ENCODE results near the gene DOCK10. TPM values are rescaled to one million over a fixed set of nuclear protein-coding genes. Genes with fewer than 3 reads are reported as not detected.

DOCK10 gene
- total RNA-seq, 2 donors from 2014 or later: 0.93 to 2.0 TPM

DNA sequence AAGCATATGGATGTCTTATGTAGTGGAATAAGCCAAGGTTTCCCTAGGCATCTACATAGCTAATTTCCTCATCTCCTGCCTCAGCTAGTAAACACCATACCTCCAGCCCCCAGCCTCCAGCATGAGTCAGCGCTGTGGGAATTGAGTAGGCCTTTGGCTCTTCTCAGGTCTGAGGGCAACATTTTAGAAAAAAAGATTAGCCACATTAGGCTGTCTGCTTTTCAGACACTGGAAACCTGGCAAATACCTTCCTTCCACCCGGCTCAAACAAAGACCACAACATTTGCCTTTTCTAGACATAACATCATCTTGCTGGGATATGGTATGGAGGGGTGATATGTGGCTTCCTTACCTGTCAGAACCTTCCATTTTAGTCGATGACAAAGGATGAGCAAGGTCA is 320.0 kb downstream of the DOCK10 start:
- H3K36me3 ChIP-seq: no peaks in the 10 kb centered on the region
- no peak overlapping the region for H3K4me3 ChIP-seq
- no peak for DNase-seq (ENCODE audit: low spot score)
- no peaks in the 10 kb centered on the region for H3K27me3 ChIP-seq
- H3K9me3 ChIP-seq: peaks cover 0 to 7% of the 10 kb centered on the region in 2 donors
- no peak overlapping the region for H3K27ac ChIP-seq
- TF ChIP-seq, protein P1, sequence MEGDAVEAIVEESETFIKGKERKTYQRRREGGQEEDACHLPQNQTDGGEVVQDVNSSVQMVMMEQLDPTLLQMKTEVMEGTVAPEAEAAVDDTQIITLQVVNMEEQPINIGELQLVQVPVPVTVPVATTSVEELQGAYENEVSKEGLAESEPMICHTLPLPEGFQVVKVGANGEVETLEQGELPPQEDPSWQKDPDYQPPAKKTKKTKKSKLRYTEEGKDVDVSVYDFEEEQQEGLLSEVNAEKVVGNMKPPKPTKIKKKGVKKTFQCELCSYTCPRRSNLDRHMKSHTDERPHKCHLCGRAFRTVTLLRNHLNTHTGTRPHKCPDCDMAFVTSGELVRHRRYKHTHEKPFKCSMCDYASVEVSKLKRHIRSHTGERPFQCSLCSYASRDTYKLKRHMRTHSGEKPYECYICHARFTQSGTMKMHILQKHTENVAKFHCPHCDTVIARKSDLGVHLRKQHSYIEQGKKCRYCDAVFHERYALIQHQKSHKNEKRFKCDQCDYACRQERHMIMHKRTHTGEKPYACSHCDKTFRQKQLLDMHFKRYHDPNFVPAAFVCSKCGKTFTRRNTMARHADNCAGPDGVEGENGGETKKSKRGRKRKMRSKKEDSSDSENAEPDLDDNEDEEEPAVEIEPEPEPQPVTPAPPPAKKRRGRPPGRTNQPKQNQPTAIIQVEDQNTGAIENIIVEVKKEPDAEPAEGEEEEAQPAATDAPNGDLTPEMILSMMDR (IDR thresholded peaks at IDR 0.05): no peak
- no peaks in the 10 kb centered on the region for H3K4me1 ChIP-seq

DNA sequence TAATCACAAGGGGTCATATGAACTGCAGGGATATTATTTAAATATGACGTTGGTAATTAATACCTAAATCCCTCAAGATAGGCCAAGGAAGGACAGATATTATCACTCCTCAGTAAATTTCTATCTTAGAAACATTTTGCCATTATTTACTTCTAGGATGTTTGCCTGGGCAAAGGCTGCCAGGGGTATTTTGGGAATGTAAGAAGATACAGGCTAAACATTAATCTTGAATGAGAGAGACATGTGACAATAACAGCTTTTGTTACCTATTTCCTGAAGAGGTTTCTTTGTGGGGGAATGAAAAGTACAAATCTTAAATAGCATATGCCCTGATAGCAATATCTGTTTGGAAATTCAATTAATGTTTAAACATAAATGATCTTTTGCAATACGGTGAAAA is 325.3 kb downstream of the DOCK10 start:
- DNase-seq (ENCODE audit: low spot score): no peak
- Histone ChIP-seq H3K27me3 (no peaks in the 10 kb centered on the region), H3K4me3 (no peak overlapping the region), H3K36me3 (no peaks in the 10 kb centered on the region), H3K9me3 (no peaks in the 10 kb centered on the region), H3K27ac (no peak overlapping the region), H3K4me1 (no peaks in the 10 kb centered on the region)
- TF ChIP-seq, protein P1 (IDR thresholded peaks at IDR 0.05): no peak

DNA sequence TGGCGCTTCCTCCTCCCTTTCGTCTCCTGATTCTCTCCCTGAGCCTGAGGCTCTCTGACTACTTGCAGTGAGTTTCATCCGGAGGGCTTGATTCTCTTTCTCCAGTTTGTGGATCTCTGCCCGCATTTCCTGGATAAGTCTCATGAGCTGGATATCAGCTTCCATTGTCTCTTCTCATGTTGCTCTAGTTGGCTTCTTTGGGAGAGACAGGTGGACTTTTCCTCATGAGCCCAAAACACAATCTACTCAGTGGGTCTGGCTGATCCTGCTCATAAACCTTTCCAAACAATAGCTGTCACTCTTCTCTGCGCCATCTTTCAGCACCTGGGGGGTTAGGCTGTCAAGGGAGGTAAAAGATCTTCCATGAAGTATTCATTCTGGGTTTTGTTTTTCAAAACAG is 326.1 kb downstream of the DOCK10 start, which contains the start of gene CCDC195:
CCDC195 (minus strand) TSS at position 165 of the 400 bp plus-strand sequence; CDS start at position 165, 0 bp downstream.
- Histone ChIP-seq H3K4me3 (no peak within 1 kb of the TSS), H3K27ac (no peak within 1 kb of the TSS), H3K4me1 (no peaks in the 10 kb centered on the region), H3K27me3 (no peaks in the 10 kb centered on the region), H3K36me3 (no peaks in the 10 kb centered on the region), H3K9me3 (no peaks in the 10 kb centered on the region)
- no peak for DNase-seq (ENCODE audit: low spot score)
- TF ChIP-seq, protein P1 (IDR thresholded peaks at IDR 0.05): no peak

Small RNA genes within 50 kb of the gene (microRNA-seq; reads per million reads assigned to microRNA genes)
- 0 reads per million in 2 donors for gene MIR4439 (ENCODE audit: borderline number of aligned reads in 2 of 2, borderline replicate concordance in 1 of 2)
